AG04450 (cell line): ENCODE measurements around the gene SCGB3A1. TPM values are rescaled to one million over a fixed set of nuclear protein-coding genes. Genes with fewer than 3 reads are reported as not detected.

Source experiments
- CTCF ChIA-PET: fragments of 300-600, 350-600 bp; formaldehyde crosslinking; extraction: SDS; loops from one replicate; lab custom pipeline; 2022; ENCODE audit warnings: antibody characterized with exemption, inconsistent platforms; lab: Charles Lee
- POLR2A ChIA-PET: fragments of 350-600 bp; formaldehyde crosslinking; extraction: SDS; loops from one replicate; lab custom pipeline; 2021; ENCODE audit warnings: antibody characterized with exemption, inconsistent platforms; lab: Yijun Ruan, JAX
- DNase-seq: peaks from one replicate; pipeline ENCODE4 v3.0.0-alpha.2; 2011; ENCODE audit warnings: low read depth, low spot score
- H3K27ac ChIP-seq: one replicate; pipeline ENCODE4 v1.5.1; 2012; ENCODE audit warnings: low read depth, low read length, control low read depth
- H3K27me3 ChIP-seq: one replicate; pipeline ENCODE4 v1.6.0; 2012; ENCODE audit warnings: low read length; ENCODE audit not compliant: control insufficient read depth, insufficient read depth
- H3K4me3 ChIP-seq: 2 replicates; pipeline ENCODE4 v1.5.1; 2011; ENCODE audit warnings: mild to moderate bottlenecking, low read depth, low read length, control low read depth
- H3K9me3 ChIP-seq: 2 replicates; pipeline ENCODE4 v1.5.1; 2012; ENCODE audit warnings: low read length; ENCODE audit not compliant: control insufficient read depth, insufficient read depth
- CTCF ChIP-seq: IDR thresholded peaks from 2 replicates; pipeline ENCODE4 v1.5.1; 2011; ENCODE audit warnings: low read depth, low read length, control low read depth, inconsistent platforms
- polyA plus RNA-seq: library from polyadenylated mRNA; depleted of rRNA; stranded (reverse); fragments of >200 nt; gene quantifications from 2 replicates; pipeline ENCODE4 v1.2.3, GENCODE V29; 2011

Gene SCGB3A1
- polyA plus RNA-seq, 1 experiment: not detected

- DNase-seq: no peak
- ChIA-PET POLR2A (no interaction called here), CTCF (no interaction called here)
- Histone ChIP-seq H3K9me3 (peaks cover 22% of the 10 kb centered on the region), H3K4me3 (no peak overlapping the region), H3K27me3 (peaks cover 4% of the 10 kb centered on the region), H3K27ac (no peak overlapping the region)
- no peak for TF ChIP-seq CTCF
Observed at GRCh38 chr5:180631549-180632383, 40.5 kb upstream of the SCGB3A1 start.

GRCh38 chr5:180630426-180630825, 39.1 kb upstream of the SCGB3A1 start:
- Histone ChIP-seq H3K27me3 (peaks cover 4% of the 10 kb centered on the region), H3K9me3 (peaks cover 18% of the 10 kb centered on the region; the same call in 1 of the 2 replicates), H3K4me3 (no peak overlapping the region), H3K27ac (no peak overlapping the region)
- TF ChIP-seq CTCF: no peak
- ChIA-PET CTCF (no interaction called here), POLR2A (no interaction called here)
- no peak for DNase-seq

- Histone ChIP-seq H3K9me3 (peaks cover 18% of the 10 kb centered on the region; the same call in 1 of the 2 replicates), H3K27ac (no peak overlapping the region), H3K4me3 (no peak overlapping the region), H3K27me3 (peaks cover 4% of the 10 kb centered on the region)
- ChIA-PET CTCF (no interaction called here), POLR2A (no interaction called here)
- DNase-seq: no peak
- no peak for TF ChIP-seq CTCF
Observed at GRCh38 chr5:180629831-180630382, 38.6 kb upstream of the SCGB3A1 start.

GRCh38 chr5:180628827-180629750, 37.8 kb upstream of the SCGB3A1 start:
- POLR2A ChIA-PET: no interaction called here
- TF ChIP-seq CTCF: no peak
- H3K4me3 ChIP-seq: no peak overlapping the region
- CTCF ChIA-PET: no interaction called here
- H3K27me3 ChIP-seq: peaks cover 4% of the 10 kb centered on the region
- H3K9me3 ChIP-seq: peaks cover 18% of the 10 kb centered on the region; the same call in 1 of the 2 replicates
- DNase-seq: no peak
- no peak overlapping the region for H3K27ac ChIP-seq
